HepG2 (cell line): Measurements from ENCODE around the gene MYLK. TPM values are rescaled to one million over a fixed set of nuclear protein-coding genes. Genes with fewer than 3 reads are reported as not detected.

Experiments used
- ATAC-seq: fragments of 200-7000 bp; cut with Tn5 transposase; 3 replicates; pipeline ENCODE4 v1.9.1; 2020; ENCODE audit warnings: mild to moderate bottlenecking, moderate library complexity
- BruUV-seq: library from RNA; stranded (reverse); fragments of 400-500 nt; replicated peaks from 2 replicates; lab custom pipeline; 2021; lab: Mats Ljungman, UMichigan
- CTCF ChIA-PET: fragments of 300-600 bp; formaldehyde crosslinking; extraction: SDS; loops from one replicate; lab custom pipeline; 2021; ENCODE audit warnings: low total read pairs, inconsistent platforms, low intra/inter-chr PET ratio; lab: Yijun Ruan, JAX
- POLR2A ChIA-PET: fragments of 350-600 bp; sonication (Branson Sonifier 250); formaldehyde crosslinking; loops from one replicate; lab custom pipeline; 2020; ENCODE audit warnings: antibody characterized with exemption, inconsistent platforms; lab: Yijun Ruan, JAX
- DNase-seq: peaks from one replicate; pipeline ENCODE4 v3.0.0-alpha.2; 2015; ENCODE audit warnings: low spot score
- FAIRE-seq: peaks from 3 replicates; lab custom pipeline; 2011; peaks lifted over from hg19 to GRCh38; lab: Jason Lieb, UNC
- H2AFZ ChIP-seq: one replicate; pipeline ENCODE4 v1.6.1; 2011; ENCODE audit warnings: low read length, inconsistent platforms
- H3K27ac ChIP-seq: fragments of 300-600 bp; 3 replicates; pipeline ENCODE4 v1.8.0; 2011; ENCODE audit warnings: mixed run types, mild to moderate bottlenecking, mixed read lengths, low read length, inconsistent platforms; ENCODE audit not compliant: insufficient read depth; ENCODE audit errors: extremely low read length
- H3K27me3 ChIP-seq, 2 experiments: fragments of 200-600 bp in 1 of 2; 2 replicates in 1 of 2; 3 replicates in 1 of 2; pipeline versions ENCODE4 v1.6.0 to v1.8.0; 2011; ENCODE audit warnings: low read length in 2 of 2, mild to moderate bottlenecking in 2 of 2, moderate library complexity in 2 of 2, inconsistent platforms in 1 of 2; ENCODE audit not compliant: insufficient read depth in 2 of 2, control insufficient read depth in 1 of 2
- H3K36me3 ChIP-seq, 2 experiments: fragments of 200-600 bp in 1 of 2; replicated peaks in 1 of 2; 2 replicates in 1 of 2; 3 replicates in 1 of 2; pipeline versions ENCODE4 v1.5.1 to v1.8.0; 2011; ENCODE audit warnings: low read length in 2 of 2, inconsistent platforms in 1 of 2; ENCODE audit not compliant: insufficient read depth in 2 of 2, control insufficient read depth in 1 of 2
- H3K4me1 ChIP-seq: 2 replicates; pipeline ENCODE4 v1.5.1; 2012; ENCODE audit warnings: low read length, inconsistent platforms; ENCODE audit not compliant: insufficient read depth
- H3K4me2 ChIP-seq: 2 replicates; pipeline ENCODE4 v1.6.0; 2011; ENCODE audit warnings: low read depth, low read length, inconsistent platforms
- H3K4me3 ChIP-seq, 3 experiments: fragments of 200-600 bp in 1 of 3; sonication (generic), shearing (Covaris generic) in 1 of 3; replicated peaks in 1 of 3; 2 replicates each; pipeline ENCODE4 v1.5.1; 2011 to 2016; ENCODE audit warnings: low read length in 3 of 3, inconsistent platforms in 2 of 3, low read depth in 2 of 3, mild to moderate bottlenecking in 2 of 3, control low read depth in 1 of 3, mixed read lengths in 1 of 3; ENCODE audit not compliant: insufficient read depth in 1 of 3
- H3K79me2 ChIP-seq: one replicate; pipeline ENCODE4 v1.6.1; 2011; ENCODE audit warnings: low read length, inconsistent platforms; ENCODE audit not compliant: insufficient read depth
- H3K9ac ChIP-seq: 2 replicates; pipeline ENCODE4 v1.6.0; 2011; ENCODE audit warnings: mild to moderate bottlenecking, low read depth, low read length, inconsistent platforms; ENCODE audit not compliant: insufficient read depth
- H3K9me3 ChIP-seq: 2 replicates; pipeline ENCODE4 v1.5.1; 2012; ENCODE audit warnings: mild to moderate bottlenecking, low read length
- H4K20me1 ChIP-seq: 2 replicates; pipeline ENCODE4 v1.6.0; 2011; ENCODE audit warnings: inconsistent platforms, mild to moderate bottlenecking, low read length, moderate library complexity; ENCODE audit not compliant: insufficient read depth
- ARID5B ChIP-seq: IDR thresholded peaks from 2 replicates; pipeline ENCODE4 v1.4.0; 2020; ENCODE audit warnings: mild to moderate bottlenecking, missing genetic modification reagents
- BCL6 ChIP-seq: IDR thresholded peaks from 2 replicates; pipeline ENCODE4 v1.6.1; 2016; ENCODE audit warnings: missing genetic modification reagents, missing compliant biosample characterization
- NCOA2 ChIP-seq: sonication (generic); formaldehyde crosslinking; IDR thresholded peaks from 2 replicates; pipeline ENCODE4 v1.8.0; 2022; ENCODE audit warnings: inconsistent platforms
- NR2F1 ChIP-seq, 2 experiments: fragments of 450-650 bp in 1 of 2; formaldehyde crosslinking in 1 of 2; IDR thresholded peaks; 2 replicates each; pipeline versions ENCODE4 v1.5.0 to v1.6.1; 2016 to 2020; ENCODE audit warnings: mild to moderate bottlenecking in 1 of 2, missing compliant biosample characterization in 1 of 2, missing genetic modification reagents in 1 of 2, moderate library complexity in 1 of 2
- NR2F6 ChIP-seq, 2 experiments: IDR thresholded peaks; 2 replicates each; pipeline ENCODE4 v1.6.1; 2016; ENCODE audit warnings: antibody characterized with exemption in 1 of 2, mild to moderate bottlenecking in 1 of 2
- PITX1 ChIP-seq: sonication (generic); formaldehyde crosslinking; IDR thresholded peaks from 2 replicates; pipeline ENCODE4 v1.5.1; 2020; ENCODE audit warnings: mild to moderate bottlenecking, missing genetic modification reagents
- RARA ChIP-seq: IDR thresholded peaks from 2 replicates; pipeline ENCODE4 v1.6.1; 2016; ENCODE audit warnings: missing genetic modification reagents, missing compliant biosample characterization
- RXRB ChIP-seq: IDR thresholded peaks from 2 replicates; pipeline ENCODE4 v1.6.1; 2016; ENCODE audit warnings: borderline replicate concordance, missing genetic modification reagents, missing compliant biosample characterization
- SALL1 ChIP-seq: sonication (generic); formaldehyde crosslinking; IDR thresholded peaks from 2 replicates; pipeline ENCODE4 v1.8.0; 2022; ENCODE audit warnings: mild to moderate bottlenecking, missing genetic modification reagents
- SOX13 ChIP-seq, 3 experiments: fragments of 450-650 bp in 1 of 3; sonication (generic) in 1 of 3; formaldehyde crosslinking in 1 of 3; IDR thresholded peaks in 2 of 3; conservative IDR thresholded peaks in 1 of 3; 2 replicates each; pipeline versions ENCODE4 v1.5.0 to v1.6.1; 2016 to 2020; ENCODE audit warnings: antibody characterized with exemption in 1 of 3, mild to moderate bottlenecking in 1 of 3, missing compliant biosample characterization in 1 of 3, missing genetic modification reagents in 1 of 3, moderate library complexity in 1 of 3
- ZFP90 ChIP-seq: sonication (generic); formaldehyde crosslinking; IDR thresholded peaks from 2 replicates; pipeline ENCODE4 v1.8.0; 2022; ENCODE audit warnings: missing genetic modification reagents, mild to moderate bottlenecking, inconsistent platforms, borderline replicate concordance
- ZNF263 ChIP-seq: sonication (generic); formaldehyde crosslinking; IDR thresholded peaks from 2 replicates; pipeline ENCODE4 v1.4.0; 2020; ENCODE audit warnings: missing genetic modification reagents
- ZNF792 ChIP-seq: IDR thresholded peaks from 2 replicates; pipeline ENCODE4 v1.6.1; 2016
- WGBS: methylation state at CpG from one replicate; pipeline ENCODE4 v1.1.6; 2017; ENCODE audit warnings: low lambda C conversion rate; 5-methylcytosine and 5-hydroxymethylcytosine counted together
- in situ Hi-C: cut with HindIII; loops from 2 replicates; pipeline ENCODE4 v1.10.0; 2017; ENCODE audit warnings: low pct_unique_long_range_greater_than_20kb; ENCODE audit not compliant: extremely low pct_ligation_motif_present
- intact Hi-C: fragments of 100-400 bp; cut with micrococcal nuclease; formaldehyde crosslinking; loops from one replicate; pipeline ENCODE4 v1.10.0; 2022; ENCODE audit not compliant: unreplicated experiment
- polyA plus RNA-seq, 8 experiments: library from polyadenylated mRNA; depleted of rRNA in 3 of 8; stranded (reverse) in 7 of 8; unstranded in 1 of 8; fragments of >200 nt; fragmentation: Illumina TruSeq in 4 of 8; extraction: Trizol in 4 of 8; gene quantifications; 2 replicates each; pipeline versions ENCODE4 v1.2.1 to v1.2.3, GENCODE V29; 2011 to 2016; ENCODE audit warnings: low read depth in 4 of 8, missing spikeins in 1 of 8, mixed read lengths in 1 of 8; ENCODE audit not compliant: insufficient read depth in 1 of 8
- total RNA-seq, 5 experiments: library from RNA; depleted of rRNA; stranded (reverse); fragments of >200 nt; fragmentation: Illumina TruSeq; extraction: Trizol; gene quantifications; 2 replicates each; pipeline ENCODE4 v1.2.3, GENCODE V29; 2016; ENCODE audit warnings: low read depth in 1 of 5
- TF ChIP-seq, protein P1 (sequence below): sonication (generic); formaldehyde crosslinking; IDR thresholded peaks from 2 replicates; pipeline ENCODE4 v1.5.0; 2020; ENCODE audit warnings: missing genetic modification reagents
- TF ChIP-seq, protein P2 (sequence below): sonication (generic); formaldehyde crosslinking; IDR thresholded peaks from 2 replicates; pipeline ENCODE4 v1.5.1; 2020; ENCODE audit warnings: mild to moderate bottlenecking, missing genetic modification reagents, moderate library complexity

MYLK gene
- total and polyA plus RNA-seq, 2 of the 13 experiments (the other 11 are each of a cell fraction or from before 2014, with no cell fraction given) = 10.6 to 34.9 TPM

DNA sequence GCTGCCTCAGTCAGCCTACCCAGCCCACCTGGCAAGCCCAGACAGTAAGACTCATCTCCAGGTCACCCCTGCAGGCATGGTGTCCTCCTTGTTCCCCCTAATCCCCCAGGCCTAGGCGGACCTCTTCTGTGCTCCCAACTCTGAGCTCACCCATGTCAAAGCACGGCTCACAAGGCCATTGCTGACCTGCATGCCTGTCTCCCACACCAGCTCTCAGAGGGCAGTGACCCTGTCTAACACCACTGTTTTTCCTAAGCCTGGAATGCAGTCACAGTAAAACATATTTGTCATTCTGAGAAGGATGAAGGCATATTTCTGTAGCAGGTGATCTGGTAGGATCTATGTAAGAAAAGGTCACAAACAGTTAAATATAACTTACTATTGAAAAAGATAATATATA lies 189.0 kb downstream of the MYLK start:
- no peak overlapping the region for H3K9ac ChIP-seq
- no peak overlapping the region for H3K27ac ChIP-seq
- peak; percentile 60 for DNase-seq
- BruUV-seq = no TSS peak
- peak; percentile 84 for ATAC-seq
- ChIA-PET POLR2A (no interaction called here), CTCF (no interaction called here)
- intact Hi-C loops = loop anchor here (2.0 kb wide), 1 partner anchor 42 kb away; no protein-coding TSS in a partner anchor
- 44% methylated on average over 2 of the region's 2 CpGs for WGBS
- peaks cover 38% of the 10 kb centered on the region for H3K4me1 ChIP-seq
- H2AFZ ChIP-seq = no peak overlapping the region
- FAIRE-seq = no peak
- H3K4me3 ChIP-seq = no peak overlapping the region
- H3K4me2 ChIP-seq = no peak overlapping the region
- in situ Hi-C loops = loop anchor here (5.0 kb wide), 1 partner anchor 38 kb away; no protein-coding TSS in a partner anchor
- H3K27me3 ChIP-seq = no peaks in the 10 kb centered on the region
- H3K9me3 ChIP-seq = no peaks in the 10 kb centered on the region
- no peaks in the 10 kb centered on the region for H4K20me1 ChIP-seq
- H3K79me2 ChIP-seq = no peaks in the 10 kb centered on the region
- H3K36me3 ChIP-seq = peaks cover 6 to 26% of the 10 kb centered on the region in 2 experiments; a peak in 4 of 5 replicates
- TF ChIP-seq ZNF263 (CRISPR knock-in tag) = peak; percentile 73
- TF ChIP-seq RXRB (CRISPR knock-in tag) = peak; percentile 60; the same call in 1 of the 2 replicates
- peak; percentile 49 for TF ChIP-seq ARID5B (CRISPR knock-in tag)
- 0 out of 4 replicates have a peak, but pooled peaks of 1 of the 2 experiments have one; percentile 49 for TF ChIP-seq NR2F1 (CRISPR knock-in tag; IDR thresholded peaks at IDR 0.05)
- TF ChIP-seq, protein P1, sequence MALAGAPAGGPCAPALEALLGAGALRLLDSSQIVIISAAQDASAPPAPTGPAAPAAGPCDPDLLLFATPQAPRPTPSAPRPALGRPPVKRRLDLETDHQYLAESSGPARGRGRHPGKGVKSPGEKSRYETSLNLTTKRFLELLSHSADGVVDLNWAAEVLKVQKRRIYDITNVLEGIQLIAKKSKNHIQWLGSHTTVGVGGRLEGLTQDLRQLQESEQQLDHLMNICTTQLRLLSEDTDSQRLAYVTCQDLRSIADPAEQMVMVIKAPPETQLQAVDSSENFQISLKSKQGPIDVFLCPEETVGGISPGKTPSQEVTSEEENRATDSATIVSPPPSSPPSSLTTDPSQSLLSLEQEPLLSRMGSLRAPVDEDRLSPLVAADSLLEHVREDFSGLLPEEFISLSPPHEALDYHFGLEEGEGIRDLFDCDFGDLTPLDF (CRISPR knock-in tag) = no peak
- no peak for TF ChIP-seq NCOA2 (CRISPR knock-in tag)
- TF ChIP-seq NR2F6 (IDR thresholded peaks at IDR 0.05) = peak; percentile 23; the same call in 1 of the 2 replicates
- TF ChIP-seq NR2F6 (CRISPR knock-in tag; IDR thresholded peaks at IDR 0.05) = 0 out of 2 replicates have a peak, but pooled peaks have one; percentile 28
- TF ChIP-seq BCL6 (CRISPR knock-in tag) = peak; percentile 82
- TF ChIP-seq PITX1 = 0 out of 2 replicates have a peak, but pooled peaks have one; percentile 27
- TF ChIP-seq, protein P2, sequence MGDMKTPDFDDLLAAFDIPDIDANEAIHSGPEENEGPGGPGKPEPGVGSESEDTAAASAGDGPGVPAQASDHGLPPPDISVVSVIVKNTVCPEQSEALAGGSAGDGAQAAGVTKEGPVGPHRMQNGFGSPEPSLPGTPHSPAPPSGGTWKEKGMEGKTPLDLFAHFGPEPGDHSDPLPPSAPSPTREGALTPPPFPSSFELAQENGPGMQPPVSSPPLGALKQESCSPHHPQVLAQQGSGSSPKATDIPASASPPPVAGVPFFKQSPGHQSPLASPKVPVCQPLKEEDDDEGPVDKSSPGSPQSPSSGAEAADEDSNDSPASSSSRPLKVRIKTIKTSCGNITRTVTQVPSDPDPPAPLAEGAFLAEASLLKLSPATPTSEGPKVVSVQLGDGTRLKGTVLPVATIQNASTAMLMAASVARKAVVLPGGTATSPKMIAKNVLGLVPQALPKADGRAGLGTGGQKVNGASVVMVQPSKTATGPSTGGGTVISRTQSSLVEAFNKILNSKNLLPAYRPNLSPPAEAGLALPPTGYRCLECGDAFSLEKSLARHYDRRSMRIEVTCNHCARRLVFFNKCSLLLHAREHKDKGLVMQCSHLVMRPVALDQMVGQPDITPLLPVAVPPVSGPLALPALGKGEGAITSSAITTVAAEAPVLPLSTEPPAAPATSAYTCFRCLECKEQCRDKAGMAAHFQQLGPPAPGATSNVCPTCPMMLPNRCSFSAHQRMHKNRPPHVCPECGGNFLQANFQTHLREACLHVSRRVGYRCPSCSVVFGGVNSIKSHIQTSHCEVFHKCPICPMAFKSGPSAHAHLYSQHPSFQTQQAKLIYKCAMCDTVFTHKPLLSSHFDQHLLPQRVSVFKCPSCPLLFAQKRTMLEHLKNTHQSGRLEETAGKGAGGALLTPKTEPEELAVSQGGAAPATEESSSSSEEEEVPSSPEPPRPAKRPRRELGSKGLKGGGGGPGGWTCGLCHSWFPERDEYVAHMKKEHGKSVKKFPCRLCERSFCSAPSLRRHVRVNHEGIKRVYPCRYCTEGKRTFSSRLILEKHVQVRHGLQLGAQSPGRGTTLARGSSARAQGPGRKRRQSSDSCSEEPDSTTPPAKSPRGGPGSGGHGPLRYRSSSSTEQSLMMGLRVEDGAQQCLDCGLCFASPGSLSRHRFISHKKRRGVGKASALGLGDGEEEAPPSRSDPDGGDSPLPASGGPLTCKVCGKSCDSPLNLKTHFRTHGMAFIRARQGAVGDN (CRISPR knock-in tag) = peak; percentile 41
- TF ChIP-seq RARA = peak; percentile 68
- TF ChIP-seq SOX13 (IDR thresholded peaks at IDR 0.05) = no peak
- peak in 1 of 2 experiments; percentile 46; a peak in 1 of 4 replicates for TF ChIP-seq SOX13 (CRISPR knock-in tag; conservative IDR thresholded peaks at IDR 0.05 in 1 of 2, IDR thresholded peaks at IDR 0.05 in 1 of 2)
- peak; percentile 65 for TF ChIP-seq SALL1 (CRISPR knock-in tag)
- no peak for TF ChIP-seq ZNF792 (CRISPR knock-in tag)
- no peak for TF ChIP-seq ZFP90 (CRISPR knock-in tag)
